Smooth muscle cell (in vitro differentiated cells): ENCODE results near the gene MPP4. TPM values are rescaled to one million over a fixed set of nuclear protein-coding genes. Genes with fewer than 3 reads are reported as not detected.
A peak's percentile ranks its signal among the peaks of the same experiment; 100 is the strongest.

Experiments used
- DNase-seq: peaks from one replicate; lab custom pipeline; 2025; ENCODE audit not compliant: unreplicated experiment; lab: John Stamatoyannopoulos, UW
- H2AFZ ChIP-seq: fragments of 200-600 bp; sonication (generic); 2 replicates; pipeline ENCODE4 v1.6.0; 2016; ENCODE audit warnings: antibody characterized with exemption, low read depth, mild to moderate bottlenecking
- H3F3A ChIP-seq: fragments of 200-600 bp; sonication (generic); 2 replicates; pipeline ENCODE4 v1.6.0; 2017; ENCODE audit warnings: antibody characterized with exemption, low read depth
- H3K27ac ChIP-seq: fragments of 200-600 bp; sonication (generic); 2 replicates; pipeline ENCODE4 v1.5.1; 2016; ENCODE audit warnings: low read depth, mild to moderate bottlenecking
- H3K27me3 ChIP-seq: fragments of 200-600 bp; sonication (generic); 2 replicates; pipeline ENCODE4 v1.6.1; 2016; ENCODE audit warnings: low read depth, mild to moderate bottlenecking
- H3K36me3 ChIP-seq: fragments of 200-600 bp; sonication (generic); 2 replicates; pipeline ENCODE4 v1.5.1; 2016; ENCODE audit warnings: low read depth
- H3K4me1 ChIP-seq: fragments of 200-600 bp; sonication (generic); 2 replicates; pipeline ENCODE4 v1.5.1; 2016; ENCODE audit warnings: low read depth
- H3K4me2 ChIP-seq: fragments of 200-600 bp; sonication (generic); 2 replicates; pipeline ENCODE4 v1.6.0; 2016; ENCODE audit warnings: mild to moderate bottlenecking
- H3K4me3 ChIP-seq: fragments of 200-600 bp; sonication (generic); 2 replicates; pipeline ENCODE4 v1.5.1; 2016; ENCODE audit warnings: mild to moderate bottlenecking
- H3K79me2 ChIP-seq: fragments of 200-600 bp; sonication (generic); 2 replicates; pipeline ENCODE4 v1.6.0; 2016; ENCODE audit warnings: low read depth, mild to moderate bottlenecking
- H3K9ac ChIP-seq: fragments of 200-600 bp; sonication (generic); 2 replicates; pipeline ENCODE4 v1.6.0; 2016; ENCODE audit warnings: low read depth
- H3K9me3 ChIP-seq: fragments of 200-600 bp; sonication (generic); replicated peaks from 2 replicates; pipeline ENCODE4 v1.5.1; 2016; ENCODE audit warnings: low read depth
- H4K20me1 ChIP-seq: fragments of 200-600 bp; sonication (generic); 2 replicates; pipeline ENCODE4 v1.6.0; 2016; ENCODE audit warnings: low read depth
- WGBS: methylation state at CpG from one replicate; pipeline ENCODE4 v1.1.7; 2016; ENCODE audit warnings: low lambda C conversion rate; 5-methylcytosine and 5-hydroxymethylcytosine counted together
- polyA plus RNA-seq: library from polyadenylated mRNA; unstranded; fragments of >200 nt; fragmentation: Nextera tagmentation; extraction: Ambion mirVana; gene quantifications from 2 replicates; pipeline ENCODE4 v1.2.1, GENCODE V29; 2016
- total RNA-seq: library from RNA; depleted of rRNA; stranded (reverse); fragments of >200 nt; gene quantifications from 2 replicates; pipeline ENCODE4 v1.2.3, GENCODE V29; 2014
- TF ChIP-seq, protein P1 (sequence below): fragments of 200-600 bp; sonication (generic); IDR thresholded peaks from 2 replicates; pipeline ENCODE4 v1.5.1; 2017; ENCODE audit warnings: borderline replicate concordance, mild to moderate bottlenecking, antibody characterized with exemption; ENCODE audit not compliant: insufficient read depth, poor library complexity, severe bottlenecking

Gene MPP4
- total and polyA plus RNA-seq, 2 experiments from 2014 or later = 1.8 TPM; not detected in 1

DNA sequence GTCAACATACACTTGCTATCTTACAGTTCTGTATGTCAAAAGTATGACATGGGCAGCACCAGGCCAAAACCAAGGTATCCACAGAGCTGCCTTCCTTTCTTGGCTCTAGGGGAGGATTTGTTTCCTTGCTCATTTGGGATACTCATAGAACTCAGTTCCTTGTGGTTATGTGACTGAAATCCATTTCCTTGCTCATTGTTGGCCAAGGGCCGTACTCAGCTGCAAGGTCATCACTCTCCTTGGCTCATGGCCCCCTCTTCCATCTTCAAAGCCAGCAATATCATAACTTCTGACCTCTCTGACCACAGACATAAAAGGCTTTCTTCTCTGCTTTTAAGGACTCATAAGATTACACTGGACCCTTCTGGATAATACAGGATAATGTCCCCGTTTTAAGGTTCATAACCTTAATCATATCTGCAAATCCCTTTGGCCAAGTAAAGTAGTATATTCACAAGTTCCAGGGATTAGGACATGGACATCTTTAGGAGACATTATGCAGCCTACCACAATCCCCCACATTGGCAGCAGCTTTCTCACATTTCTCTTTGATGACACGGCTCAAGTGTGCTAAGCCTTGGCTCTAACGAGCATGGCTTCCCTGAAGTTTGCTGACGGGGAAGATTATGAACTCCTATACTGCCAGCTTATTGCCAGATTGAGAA, 76.0 kb downstream of the MPP4 start:
- no peak overlapping the region for H3K27ac ChIP-seq
- H3K79me2 ChIP-seq = no peaks in the 10 kb centered on the region
- no peak overlapping the region for H3K4me3 ChIP-seq
- H2AFZ ChIP-seq = no peak overlapping the region
- H3K9ac ChIP-seq = no peak overlapping the region
- peaks cover 9% of the 10 kb centered on the region for H3F3A ChIP-seq
- H4K20me1 ChIP-seq = no peaks in the 10 kb centered on the region
- peak overlapping the region; percentile 34 for H3K4me2 ChIP-seq
- no peak for DNase-seq
- H3K27me3 ChIP-seq = no peaks in the 10 kb centered on the region
- H3K36me3 ChIP-seq = no peaks in the 10 kb centered on the region
- TF ChIP-seq, protein P1, sequence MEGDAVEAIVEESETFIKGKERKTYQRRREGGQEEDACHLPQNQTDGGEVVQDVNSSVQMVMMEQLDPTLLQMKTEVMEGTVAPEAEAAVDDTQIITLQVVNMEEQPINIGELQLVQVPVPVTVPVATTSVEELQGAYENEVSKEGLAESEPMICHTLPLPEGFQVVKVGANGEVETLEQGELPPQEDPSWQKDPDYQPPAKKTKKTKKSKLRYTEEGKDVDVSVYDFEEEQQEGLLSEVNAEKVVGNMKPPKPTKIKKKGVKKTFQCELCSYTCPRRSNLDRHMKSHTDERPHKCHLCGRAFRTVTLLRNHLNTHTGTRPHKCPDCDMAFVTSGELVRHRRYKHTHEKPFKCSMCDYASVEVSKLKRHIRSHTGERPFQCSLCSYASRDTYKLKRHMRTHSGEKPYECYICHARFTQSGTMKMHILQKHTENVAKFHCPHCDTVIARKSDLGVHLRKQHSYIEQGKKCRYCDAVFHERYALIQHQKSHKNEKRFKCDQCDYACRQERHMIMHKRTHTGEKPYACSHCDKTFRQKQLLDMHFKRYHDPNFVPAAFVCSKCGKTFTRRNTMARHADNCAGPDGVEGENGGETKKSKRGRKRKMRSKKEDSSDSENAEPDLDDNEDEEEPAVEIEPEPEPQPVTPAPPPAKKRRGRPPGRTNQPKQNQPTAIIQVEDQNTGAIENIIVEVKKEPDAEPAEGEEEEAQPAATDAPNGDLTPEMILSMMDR = no peak
- 12% methylated on average over 5 of the region's 5 CpGs for WGBS
- H3K9me3 ChIP-seq = no peaks in the 10 kb centered on the region
- H3K4me1 ChIP-seq = no peaks in the 10 kb centered on the region

DNA sequence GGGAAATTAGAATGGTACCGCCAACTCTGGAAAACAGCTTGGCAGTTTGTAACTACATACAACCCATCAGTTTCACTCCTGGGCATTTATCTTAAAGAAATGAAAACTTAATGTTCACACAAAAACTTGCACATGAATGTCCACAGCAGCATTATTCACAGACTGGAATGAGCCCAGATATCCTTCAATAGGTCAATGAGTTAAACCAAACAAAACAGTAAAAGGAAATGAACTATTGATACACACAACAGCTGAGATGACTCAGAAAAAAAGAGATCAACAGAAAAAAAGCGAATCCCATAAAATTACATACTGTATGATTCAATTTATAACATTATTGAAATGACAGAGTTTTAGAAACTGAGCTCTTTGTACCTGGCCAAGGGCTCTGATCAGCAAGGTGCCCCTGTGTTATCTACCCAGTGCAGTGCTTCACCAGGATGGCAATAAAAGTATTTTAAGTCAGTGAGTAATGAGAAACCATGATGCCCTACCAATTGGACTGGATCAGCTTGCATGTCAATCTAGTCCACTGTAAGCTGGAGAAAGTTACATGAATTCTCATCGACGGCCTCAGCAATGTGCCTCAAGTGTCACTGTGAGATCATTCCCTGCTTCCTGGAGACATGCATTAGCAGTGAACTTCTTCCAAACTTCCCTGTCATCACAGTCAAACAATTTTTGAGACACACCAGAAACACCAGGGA, 77.0 kb downstream of the MPP4 start:
- whole genome bisulfite sequencing = 65% methylated on average over 4 of the region's 4 CpGs
- no peak overlapping the region for H3K9ac ChIP-seq
- no peaks in the 10 kb centered on the region for H3K27me3 ChIP-seq
- H3F3A ChIP-seq = peaks cover 9% of the 10 kb centered on the region
- H3K4me2 ChIP-seq = no peak overlapping the region
- TF ChIP-seq, protein P1 = no peak
- no peak overlapping the region for H3K4me3 ChIP-seq
- H3K9me3 ChIP-seq = no peaks in the 10 kb centered on the region
- H3K4me1 ChIP-seq = no peaks in the 10 kb centered on the region
- H4K20me1 ChIP-seq = no peaks in the 10 kb centered on the region
- no peaks in the 10 kb centered on the region for H3K79me2 ChIP-seq
- no peak overlapping the region for H3K27ac ChIP-seq
- H2AFZ ChIP-seq = no peak overlapping the region
- DNase-seq = no peak
- H3K36me3 ChIP-seq = no peaks in the 10 kb centered on the region

DNA sequence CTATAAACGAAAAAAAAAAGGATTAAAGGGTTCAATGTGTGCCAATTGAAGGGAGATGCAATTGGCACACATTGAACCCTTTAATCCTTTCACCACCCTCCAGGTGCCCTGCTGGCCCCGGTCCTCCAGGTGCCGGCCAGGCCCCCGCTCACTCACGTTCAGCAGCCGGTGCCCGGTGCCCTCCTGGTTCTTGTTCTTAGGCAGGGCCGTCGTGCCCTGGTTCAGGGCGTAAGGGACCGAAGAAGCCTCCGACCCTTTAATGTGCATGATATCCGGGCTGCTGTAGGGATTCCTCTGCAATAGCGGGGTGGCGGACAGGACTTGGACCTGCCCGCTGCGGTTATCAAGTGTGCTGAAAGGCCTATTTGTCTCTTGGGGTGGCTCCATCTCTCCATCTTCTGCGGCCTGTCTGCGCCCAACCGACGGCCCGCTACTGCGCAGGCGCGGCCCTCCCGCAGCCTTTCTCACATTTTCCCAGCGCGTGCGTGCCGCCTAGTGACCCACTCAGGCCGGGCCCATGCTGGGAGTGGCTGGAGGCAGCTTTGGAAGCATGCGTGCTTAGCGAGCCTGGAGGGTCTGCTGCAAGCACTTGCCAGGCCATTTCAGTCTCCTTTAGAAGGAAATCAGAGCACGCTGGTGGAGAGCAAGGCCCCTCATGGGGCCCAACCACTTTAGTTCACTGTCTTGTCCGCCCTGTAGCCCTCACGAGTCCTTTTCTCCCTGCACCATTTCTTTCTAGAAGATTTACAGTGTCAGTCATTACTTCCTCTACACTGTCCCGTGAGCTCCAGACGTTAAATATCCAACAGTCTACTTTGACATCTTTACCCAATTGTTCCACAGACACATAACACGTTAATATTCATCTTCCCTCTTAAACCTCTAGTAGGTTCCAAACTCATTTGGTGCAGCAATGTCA, 79.4 kb downstream of the MPP4 start:
- no peak for DNase-seq
- H3K27ac ChIP-seq = no peak overlapping the region
- H4K20me1 ChIP-seq = no peaks in the 10 kb centered on the region
- no peak overlapping the region for H2AFZ ChIP-seq
- H3K4me1 ChIP-seq = no peaks in the 10 kb centered on the region
- whole genome bisulfite sequencing = 92% methylated on average over 39 of the region's 39 CpGs
- H3K9me3 ChIP-seq = no peaks in the 10 kb centered on the region
- no peak overlapping the region for H3K4me2 ChIP-seq
- H3F3A ChIP-seq = peaks cover 9% of the 10 kb centered on the region
- H3K9ac ChIP-seq = no peak overlapping the region
- H3K79me2 ChIP-seq = no peaks in the 10 kb centered on the region
- H3K36me3 ChIP-seq = no peaks in the 10 kb centered on the region
- no peak overlapping the region for H3K4me3 ChIP-seq
- no peaks in the 10 kb centered on the region for H3K27me3 ChIP-seq
- TF ChIP-seq, protein P1 = no peak
